C4-2B (cell line): ENCODE data around the gene KLHL25.

ENCODE experiments used
- CTCF ChIP-seq: fragments of 450-650 bp; conservative IDR thresholded peaks from 2 replicates; pipeline ENCODE4 v1.5.1; 2017; ENCODE audit warnings: mild to moderate bottlenecking
- ZFX ChIP-seq: fragments of 450-650 bp; IDR thresholded peaks from 2 replicates; pipeline ENCODE4 v1.6.1; 2017

DNA sequence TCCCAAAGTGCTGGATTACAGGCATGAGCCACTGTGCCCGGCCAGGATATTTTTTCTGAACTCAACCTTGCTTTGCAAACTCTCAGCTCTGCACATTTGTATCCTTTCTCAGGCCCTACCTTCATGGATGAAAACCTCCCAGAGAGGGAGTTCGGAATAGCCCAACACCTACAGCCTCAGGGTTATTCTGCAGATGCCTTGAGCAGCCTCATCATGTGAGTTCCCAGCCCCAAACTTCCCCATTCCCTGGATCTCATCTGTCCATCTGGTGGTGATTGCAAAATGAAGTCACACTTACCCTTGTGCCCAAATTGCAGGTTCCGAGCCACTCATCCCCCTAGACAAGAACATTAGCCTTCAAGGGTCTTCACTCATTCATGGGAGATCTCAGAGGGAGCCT, 39.9 kb upstream of the KLHL25 start:
- TF ChIP-seq CTCF (no peak), ZFX (no peak)
